H1 (cell line): ENCODE measurements around the gene EIF4E1B. TPM values are rescaled to one million over a fixed set of nuclear protein-coding genes. Genes with fewer than 3 reads are reported as not detected.

Experiments used
- CEBPB ChIP-seq: IDR thresholded peaks from 2 replicates; pipeline ENCODE4 v1.6.1; 2012; ENCODE audit warnings: low read depth, low read length
- FOSL1 ChIP-seq: IDR thresholded peaks from 2 replicates; pipeline ENCODE4 v1.6.1; 2011; ENCODE audit warnings: mild to moderate bottlenecking, low read depth, low read length, moderate library complexity; ENCODE audit not compliant: insufficient read depth
- SIN3A ChIP-seq, 2 experiments: IDR thresholded peaks in 1 of 2; conservative IDR thresholded peaks in 1 of 2; 2 replicates each; pipeline ENCODE4 v1.6.1; 2011 to 2012; ENCODE audit warnings: low read length in 2 of 2, improper control_type of control experiment in 1 of 2, low read depth in 1 of 2, mild to moderate bottlenecking in 1 of 2
- polyA plus RNA-seq, 7 experiments: library from polyadenylated mRNA; depleted of rRNA in 3 of 7; stranded (reverse) in 5 of 7; unstranded in 2 of 7; fragments of >200 nt in 5 of 7; fragments of 200-250 nt in 2 of 7; gene quantifications; 1 replicate in 5 of 7; 2 replicates in 1 of 7; 4 replicates in 1 of 7; pipeline versions ENCODE4 v1.2.1 to v1.2.3, GENCODE V29; 2011 to 2013; ENCODE audit warnings: missing spikeins in 2 of 7, mixed read lengths in 2 of 7
- total RNA-seq: library from RNA; stranded (reverse); fragmentation: NEBNext Ultra II Directional; extraction: Animal tissue kit (Norgen Biotek cat#: 25700); gene quantifications from 2 replicates; pipeline ENCODE4 v1.2.1, GENCODE V29; 2021
- TF ChIP-seq, protein P1 (sequence below): IDR thresholded peaks from 2 replicates; pipeline ENCODE4 v1.6.1; 2012; ENCODE audit warnings: low read length, inconsistent platforms

The EIF4E1B gene
- total and polyA plus RNA-seq, 2 of the 8 experiments (the other 6 are each of a cell fraction or from before 2014, with no cell fraction given) = 0.97 to 1.3 TPM

DNA sequence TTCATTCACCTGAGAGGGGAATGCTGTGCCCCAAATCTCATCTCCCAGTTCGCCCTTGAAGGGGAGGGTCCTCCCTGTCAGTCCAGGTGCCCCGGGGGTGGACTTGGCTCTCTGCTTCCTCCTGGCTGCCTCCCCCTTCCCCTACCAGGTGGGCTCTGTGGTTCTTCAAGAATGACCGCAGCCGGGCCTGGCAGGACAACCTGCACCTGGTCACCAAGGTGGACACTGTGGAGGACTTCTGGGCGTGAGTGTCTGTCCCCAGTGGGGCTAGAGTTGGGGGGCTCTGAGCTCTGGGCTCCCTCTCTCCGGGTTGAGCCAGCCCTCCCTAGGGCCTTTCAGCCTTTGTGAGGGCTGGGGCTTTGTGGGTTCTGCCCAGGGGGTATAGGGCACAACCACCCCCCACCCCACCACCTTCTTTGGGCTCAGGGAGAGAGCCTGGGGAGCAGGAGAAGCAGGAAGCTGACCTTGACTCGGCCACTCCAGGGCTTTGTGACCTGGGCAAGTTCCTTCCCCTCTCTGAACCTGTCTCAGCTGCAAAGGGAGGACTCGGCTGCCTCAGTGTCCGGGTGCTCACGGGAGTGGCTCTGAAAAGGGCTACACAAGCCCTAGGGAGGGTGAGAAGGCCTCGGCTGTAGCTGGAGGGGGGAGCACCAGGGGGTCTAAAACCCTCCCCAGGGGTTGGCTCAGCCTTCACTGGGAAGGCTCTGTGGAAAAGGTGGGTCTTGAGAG is 13.2 kb downstream of the EIF4E1B start (continued):
- no peak for TF ChIP-seq FOSL1
- TF ChIP-seq SIN3A (conservative IDR thresholded peaks at IDR 0.05 in 1 of 2, IDR thresholded peaks at IDR 0.05 in 1 of 2; ENCODE audit: low read depth in 1 of 2, low read length in 2 of 2) = no peak
- TF ChIP-seq, protein P1, sequence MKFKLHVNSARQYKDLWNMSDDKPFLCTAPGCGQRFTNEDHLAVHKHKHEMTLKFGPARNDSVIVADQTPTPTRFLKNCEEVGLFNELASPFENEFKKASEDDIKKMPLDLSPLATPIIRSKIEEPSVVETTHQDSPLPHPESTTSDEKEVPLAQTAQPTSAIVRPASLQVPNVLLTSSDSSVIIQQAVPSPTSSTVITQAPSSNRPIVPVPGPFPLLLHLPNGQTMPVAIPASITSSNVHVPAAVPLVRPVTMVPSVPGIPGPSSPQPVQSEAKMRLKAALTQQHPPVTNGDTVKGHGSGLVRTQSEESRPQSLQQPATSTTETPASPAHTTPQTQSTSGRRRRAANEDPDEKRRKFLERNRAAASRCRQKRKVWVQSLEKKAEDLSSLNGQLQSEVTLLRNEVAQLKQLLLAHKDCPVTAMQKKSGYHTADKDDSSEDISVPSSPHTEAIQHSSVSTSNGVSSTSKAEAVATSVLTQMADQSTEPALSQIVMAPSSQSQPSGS = no peak
- no peak for TF ChIP-seq CEBPB
